Liver (tissue), 3 donors: Measurements from ENCODE around the gene SPTBN4.

Experiments used
- ATF3 ChIP-seq: IDR thresholded peaks from 2 replicates; pipeline ENCODE4 v1.6.1; 2016; ENCODE audit warnings: antibody characterized with exemption
- CTCF ChIP-seq: fragments of 150-350 bp; IDR thresholded peaks from 2 replicates; pipeline ENCODE4 v1.5.1; 2017; ENCODE audit warnings: improper control_type of control experiment, low read depth, low read length; ENCODE audit not compliant: missing input control
- EGR1 ChIP-seq, 2 donors: IDR thresholded peaks; 2 replicates each; pipeline ENCODE4 v1.6.1; 2016 to 2018; ENCODE audit warnings: antibody characterized with exemption in 2 of 2, low read depth in 2 of 2
- FOXA1 ChIP-seq: IDR thresholded peaks from 2 replicates; pipeline ENCODE4 v1.6.1; 2016; ENCODE audit warnings: antibody characterized with exemption
- GABPA ChIP-seq, 2 donors: IDR thresholded peaks in 1 of 2; conservative IDR thresholded peaks in 1 of 2; 2 replicates each; pipeline ENCODE4 v1.6.1; 2016; ENCODE audit warnings: antibody characterized with exemption in 2 of 2, mild to moderate bottlenecking in 1 of 2, moderate library complexity in 1 of 2
- HNF4A ChIP-seq, 2 donors: conservative IDR thresholded peaks; 2 replicates each; pipeline ENCODE4 v1.6.1; 2016; ENCODE audit warnings: antibody characterized with exemption in 2 of 2, mild to moderate bottlenecking in 2 of 2
- HNF4G ChIP-seq: IDR thresholded peaks from 2 replicates; pipeline ENCODE4 v1.6.1; 2016; ENCODE audit warnings: antibody characterized with exemption
- JUND ChIP-seq, 2 donors: IDR thresholded peaks; 2 replicates each; pipeline ENCODE4 v1.6.1; 2016; ENCODE audit warnings: antibody characterized with exemption in 2 of 2
- MAX ChIP-seq: IDR thresholded peaks from 2 replicates; pipeline ENCODE4 v1.6.1; 2016; ENCODE audit warnings: antibody characterized with exemption
- RAD21 ChIP-seq, 2 donors: IDR thresholded peaks; 2 replicates each; pipeline ENCODE4 v1.6.1; 2016; ENCODE audit warnings: antibody characterized with exemption in 2 of 2, mild to moderate bottlenecking in 2 of 2
- REST ChIP-seq: IDR thresholded peaks from 2 replicates; pipeline ENCODE4 v1.6.1; 2016; ENCODE audit warnings: antibody characterized with exemption, mild to moderate bottlenecking
- SP1 ChIP-seq: IDR thresholded peaks from 2 replicates; pipeline ENCODE4 v1.6.1; 2018; ENCODE audit warnings: antibody characterized with exemption, mild to moderate bottlenecking
- TAF1 ChIP-seq: conservative IDR thresholded peaks from 2 replicates; pipeline ENCODE4 v1.6.1; 2016; ENCODE audit warnings: antibody characterized with exemption, mild to moderate bottlenecking
- donor health status: healthy.
- donor health status: healthy.

- no peak for TF ChIP-seq JUND (IDR thresholded peaks at IDR 0.05)
- no peak for TF ChIP-seq REST
- TF ChIP-seq CTCF = no peak
- TF ChIP-seq HNF4A (conservative IDR thresholded peaks at IDR 0.05) = no peak
- TF ChIP-seq ATF3 = no peak
- no peak for TF ChIP-seq HNF4G
- no peak for TF ChIP-seq RAD21 (IDR thresholded peaks at IDR 0.05)
- no peak for TF ChIP-seq MAX
- TF ChIP-seq EGR1 (IDR thresholded peaks at IDR 0.05; ENCODE audit: low read depth in 2 of 2) = no peak
- no peak for TF ChIP-seq GABPA (IDR thresholded peaks at IDR 0.05 in 1 of 2, conservative IDR thresholded peaks at IDR 0.05 in 1 of 2)
- no peak for TF ChIP-seq SP1
- no peak for TF ChIP-seq FOXA1
- no peak for TF ChIP-seq TAF1
These were observed 155.4 kb downstream of the SPTBN4 start for GRCh38 chr19:40621966-40622772.
